Measurements from ENCODE around the gene ZNF581.
A peak's percentile ranks its signal among the peaks of the same experiment; 100 is the strongest.

ZNF581 gene

GRCh38 chr19:55669418-55670279, 26.2 kb downstream of the ZNF581 start:
- no peak for DNase-seq

GRCh38 chr19:55670280-55671053, 27.0 kb downstream of the ZNF581 start:
- DNase-seq, result no peak

GRCh38 chr19:55671054-55671378, 27.6 kb downstream of the ZNF581 start:
- DNase-seq, result no peak

- DNase-seq, result no peak
Measured at GRCh38 chr19:55672418-55672817, 29.0 kb downstream of the ZNF581 start.

- DNase-seq, result no peak
Measured at GRCh38 chr19:55673465-55673864, 30.0 kb downstream of the ZNF581 start.

- no peak for DNase-seq
Measured at GRCh38 chr19:55673889-55674288, 30.4 kb downstream of the ZNF581 start.

GRCh38 chr19:55674459-55674840, 31.0 kb downstream of the ZNF581 start:
- DNase-seq, result no peak

GRCh38 chr19:55674841-55675660, 31.6 kb downstream of the ZNF581 start, which contains the start of gene EPN1:
Gene EPN1 (plus strand): TSS chr19:55675226. CDS start chr19:55678628, 3,402 bp downstream.
- peak; percentile 95 for DNase-seq

GRCh38 chr19:55675661-55676354, 32.4 kb downstream of the ZNF581 start:
- DNase-seq, result no peak

GRCh38 chr19:55676383-55676782, 32.9 kb downstream of the ZNF581 start:
- no peak for DNase-seq

GRCh38 chr19:55676889-55677505, 33.5 kb downstream of the ZNF581 start:
- DNase-seq, result no peak

GRCh38 chr19:55677572-55678028, 34.2 kb downstream of the ZNF581 start:
- no peak for DNase-seq

- no peak for DNase-seq
Measured at GRCh38 chr19:55678121-55678671, 34.7 kb downstream of the ZNF581 start.

- no peak for DNase-seq
Measured at GRCh38 chr19:55679343-55680257, 36.2 kb downstream of the ZNF581 start.

GRCh38 chr19:55680339-55681130, 37.1 kb downstream of the ZNF581 start:
- DNase-seq, result no peak

GRCh38 chr19:55681131-55682092, 38.0 kb downstream of the ZNF581 start:
- DNase-seq, result no peak

GRCh38 chr19:55683449-55684261, 40.2 kb downstream of the ZNF581 start:
- no peak for DNase-seq
